ENCODE measurements around the gene COG7.

COG7 gene

GRCh38 chr16:23375643-23376042 lies 77.3 kb downstream of the COG7 start:
- TF ChIP-seq, protein P1, sequence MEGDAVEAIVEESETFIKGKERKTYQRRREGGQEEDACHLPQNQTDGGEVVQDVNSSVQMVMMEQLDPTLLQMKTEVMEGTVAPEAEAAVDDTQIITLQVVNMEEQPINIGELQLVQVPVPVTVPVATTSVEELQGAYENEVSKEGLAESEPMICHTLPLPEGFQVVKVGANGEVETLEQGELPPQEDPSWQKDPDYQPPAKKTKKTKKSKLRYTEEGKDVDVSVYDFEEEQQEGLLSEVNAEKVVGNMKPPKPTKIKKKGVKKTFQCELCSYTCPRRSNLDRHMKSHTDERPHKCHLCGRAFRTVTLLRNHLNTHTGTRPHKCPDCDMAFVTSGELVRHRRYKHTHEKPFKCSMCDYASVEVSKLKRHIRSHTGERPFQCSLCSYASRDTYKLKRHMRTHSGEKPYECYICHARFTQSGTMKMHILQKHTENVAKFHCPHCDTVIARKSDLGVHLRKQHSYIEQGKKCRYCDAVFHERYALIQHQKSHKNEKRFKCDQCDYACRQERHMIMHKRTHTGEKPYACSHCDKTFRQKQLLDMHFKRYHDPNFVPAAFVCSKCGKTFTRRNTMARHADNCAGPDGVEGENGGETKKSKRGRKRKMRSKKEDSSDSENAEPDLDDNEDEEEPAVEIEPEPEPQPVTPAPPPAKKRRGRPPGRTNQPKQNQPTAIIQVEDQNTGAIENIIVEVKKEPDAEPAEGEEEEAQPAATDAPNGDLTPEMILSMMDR (IDR thresholded peaks at IDR 0.05; ENCODE audit: low read depth, low read length), result no peak

DNA sequence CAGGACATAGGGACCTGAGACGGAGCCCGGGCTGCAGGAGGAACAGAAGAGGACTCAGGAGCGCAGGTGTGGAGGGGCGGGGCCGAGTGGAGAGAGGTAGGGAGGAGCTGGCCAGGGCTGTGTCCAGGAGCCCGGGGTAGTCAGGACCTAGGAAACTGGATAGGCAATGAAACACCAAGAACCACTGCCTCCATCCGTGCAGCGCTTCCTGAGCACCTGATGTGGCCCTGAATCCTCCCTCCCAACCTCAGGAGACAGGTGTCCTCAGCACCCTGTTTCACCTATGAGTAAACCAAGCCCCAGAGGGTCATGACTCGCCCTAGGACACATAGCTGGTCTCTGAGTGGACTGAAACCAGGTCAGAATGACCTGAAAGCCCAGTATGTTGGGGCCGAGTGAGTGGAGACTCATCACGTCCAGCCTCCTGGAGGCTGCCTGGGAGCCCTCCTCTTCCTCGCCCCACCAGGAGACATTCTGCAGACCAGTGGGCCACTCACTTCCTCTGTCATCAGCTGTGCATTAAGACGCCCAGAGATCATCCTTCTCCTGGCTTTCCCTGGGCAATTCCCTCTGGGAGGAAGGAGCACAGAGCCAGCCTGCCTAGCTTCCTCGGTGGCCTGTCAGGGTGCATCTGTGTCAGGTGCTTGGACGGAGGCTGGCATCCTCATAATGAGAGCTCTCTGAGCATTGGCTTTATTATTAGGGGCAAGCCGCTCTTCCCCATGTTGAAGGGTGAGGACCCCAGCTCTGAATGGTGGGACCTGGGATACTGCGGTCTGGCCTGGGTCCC lies 78.1 kb downstream of the COG7 start:
- no peak overlapping the region for H3K4me3 ChIP-seq (ENCODE audit: low read depth, low read length)
- TF ChIP-seq, protein P1 (IDR thresholded peaks at IDR 0.05; ENCODE audit: low read depth, low read length), result no peak

More at GRCh38 chr16:23375643-23376042, 77.3 kb downstream of the COG7 start:
- no peak overlapping the region for H3K4me3 ChIP-seq (ENCODE audit: low read depth, low read length)

- TF ChIP-seq, protein P1 (IDR thresholded peaks at IDR 0.05; ENCODE audit: low read depth, low read length), result no peak
- H3K4me3 ChIP-seq (ENCODE audit: low read depth, low read length), result no peak overlapping the region
Measured at GRCh38 chr16:23373436-23374219, 79.4 kb downstream of the COG7 start.

DNA sequence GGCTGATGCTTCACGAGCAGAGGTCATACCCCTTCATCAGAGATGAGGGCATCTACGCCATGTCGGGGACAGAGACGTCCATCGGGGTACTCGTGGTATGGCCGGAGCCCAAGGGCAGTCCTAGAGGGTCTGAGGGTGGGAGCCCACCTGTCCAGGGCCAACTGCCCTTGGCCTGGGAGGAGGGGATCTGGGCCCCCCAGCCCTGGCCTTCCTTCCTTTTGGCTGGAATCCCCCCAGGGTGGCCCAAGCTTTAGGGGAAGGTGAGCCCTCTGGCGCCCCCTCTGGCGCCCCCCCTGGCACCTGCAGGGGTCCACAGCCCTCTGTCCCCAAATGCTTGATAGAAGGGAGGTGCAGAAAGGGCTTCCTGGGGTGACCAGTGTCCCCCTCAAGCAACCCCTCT lies 81.6 kb downstream of the COG7 start:
- no peak overlapping the region for H3K4me3 ChIP-seq (ENCODE audit: low read depth, low read length)
- TF ChIP-seq, protein P1 (IDR thresholded peaks at IDR 0.05; ENCODE audit: low read depth, low read length), result no peak

GRCh38 chr16:23369416-23369815 lies 83.6 kb downstream of the COG7 start:
- H3K4me3 ChIP-seq (ENCODE audit: low read depth, low read length), result no peak overlapping the region
- TF ChIP-seq, protein P1 (IDR thresholded peaks at IDR 0.05; ENCODE audit: low read depth, low read length), result no peak

DNA sequence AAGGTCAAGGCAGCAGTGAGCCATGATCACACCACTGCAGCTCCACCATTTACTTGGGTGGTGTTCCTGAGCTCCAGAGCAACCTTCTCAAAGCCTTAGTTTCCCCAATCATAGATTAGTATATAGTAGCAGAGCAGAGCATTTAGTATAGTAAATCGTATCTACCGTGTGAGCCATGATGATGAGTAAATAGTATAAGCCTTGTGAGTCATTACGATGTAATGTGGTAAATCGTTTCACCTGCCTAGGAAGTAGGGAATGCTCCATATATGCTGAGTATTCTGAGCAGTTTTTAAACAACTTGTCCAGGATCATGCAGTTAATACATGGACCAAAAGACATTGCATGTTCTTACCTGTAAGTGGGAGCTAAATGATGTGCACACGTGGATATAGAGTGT lies 84.5 kb downstream of the COG7 start:
- H3K4me3 ChIP-seq (ENCODE audit: low read depth, low read length), result no peak overlapping the region
- TF ChIP-seq, protein P1 (IDR thresholded peaks at IDR 0.05; ENCODE audit: low read depth, low read length), result no peak

DNA sequence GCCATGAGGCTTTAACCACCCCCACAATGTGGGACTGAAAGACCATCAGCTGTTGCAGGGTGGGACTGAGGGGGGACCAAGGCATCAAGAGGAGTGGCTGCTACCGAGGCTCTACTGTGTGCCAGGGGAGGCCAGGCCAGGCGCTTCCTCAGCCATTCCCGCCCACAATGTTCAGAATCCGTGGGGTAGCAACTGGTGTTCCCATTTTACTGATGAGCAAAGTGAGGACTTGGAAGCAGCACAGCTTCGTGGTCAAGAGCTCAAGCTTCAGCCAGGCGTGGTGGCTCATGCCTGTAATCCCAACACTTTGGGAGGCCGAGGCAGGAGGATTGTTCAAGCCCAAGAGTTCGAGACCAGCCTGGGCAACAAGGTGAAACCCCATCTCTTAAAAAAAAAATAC lies 85.0 kb downstream of the COG7 start:
- TF ChIP-seq, protein P1 (IDR thresholded peaks at IDR 0.05; ENCODE audit: low read depth, low read length), result no peak
- H3K4me3 ChIP-seq (ENCODE audit: low read depth, low read length), result no peak overlapping the region

Data from WI38 (cell line).